ENCODE data around the gene DDX28. TPM values are rescaled to one million over a fixed set of nuclear protein-coding genes. Genes with fewer than 3 reads are reported as not detected.
"Not testable (repeated sequence)": the region's sequence is repeated elsewhere in the genome, so short reads cannot be mapped to it uniquely, and the experiment has no call there.

The DDX28 gene
- polyA plus RNA-seq, 1 donor from 2014 or later = 13.9 TPM

DNA sequence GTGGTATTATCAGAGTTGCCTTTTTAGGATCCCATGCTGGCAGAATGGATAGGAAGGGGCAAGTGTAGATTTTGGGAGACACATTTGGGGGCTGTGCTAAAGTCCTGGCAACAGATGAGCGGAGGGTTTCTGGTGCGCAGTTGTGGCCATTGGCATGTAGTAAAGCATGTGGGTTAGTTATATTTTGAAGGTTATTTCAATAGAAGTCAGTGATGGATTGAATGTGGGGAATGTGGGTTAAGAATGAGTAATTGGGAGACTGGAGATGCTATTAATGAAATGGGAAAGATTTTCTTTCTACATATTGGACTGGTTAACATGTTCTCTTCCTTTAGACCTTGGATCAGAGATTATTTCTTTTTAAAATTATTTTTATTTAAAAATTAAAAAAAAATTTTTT lies 10.1 kb upstream of the DDX28 start:
- TF ChIP-seq MXI1 (conservative IDR thresholded peaks at IDR 0.05; ENCODE audit: poor library complexity, severe bottlenecking) (no peak), POLR2AphosphoS5 (IDR thresholded peaks at IDR 0.05) (no peak), SMC3 (conservative IDR thresholded peaks at IDR 0.05; ENCODE audit: poor library complexity) (no peak), TAF1 (IDR thresholded peaks at IDR 0.05; ENCODE audit: low read depth) (no peak), EZH2 (IDR thresholded peaks at IDR 0.05; ENCODE audit: borderline replicate concordance, insufficient read depth, low read length, poor library complexity, severe bottlenecking) (no peak), EP300 (conservative IDR thresholded peaks at IDR 0.05; ENCODE audit: poor library complexity, severe bottlenecking) (no peak), RAD21 (conservative IDR thresholded peaks at IDR 0.05) (no peak)
- TF ChIP-seq, protein P1, sequence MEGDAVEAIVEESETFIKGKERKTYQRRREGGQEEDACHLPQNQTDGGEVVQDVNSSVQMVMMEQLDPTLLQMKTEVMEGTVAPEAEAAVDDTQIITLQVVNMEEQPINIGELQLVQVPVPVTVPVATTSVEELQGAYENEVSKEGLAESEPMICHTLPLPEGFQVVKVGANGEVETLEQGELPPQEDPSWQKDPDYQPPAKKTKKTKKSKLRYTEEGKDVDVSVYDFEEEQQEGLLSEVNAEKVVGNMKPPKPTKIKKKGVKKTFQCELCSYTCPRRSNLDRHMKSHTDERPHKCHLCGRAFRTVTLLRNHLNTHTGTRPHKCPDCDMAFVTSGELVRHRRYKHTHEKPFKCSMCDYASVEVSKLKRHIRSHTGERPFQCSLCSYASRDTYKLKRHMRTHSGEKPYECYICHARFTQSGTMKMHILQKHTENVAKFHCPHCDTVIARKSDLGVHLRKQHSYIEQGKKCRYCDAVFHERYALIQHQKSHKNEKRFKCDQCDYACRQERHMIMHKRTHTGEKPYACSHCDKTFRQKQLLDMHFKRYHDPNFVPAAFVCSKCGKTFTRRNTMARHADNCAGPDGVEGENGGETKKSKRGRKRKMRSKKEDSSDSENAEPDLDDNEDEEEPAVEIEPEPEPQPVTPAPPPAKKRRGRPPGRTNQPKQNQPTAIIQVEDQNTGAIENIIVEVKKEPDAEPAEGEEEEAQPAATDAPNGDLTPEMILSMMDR (IDR thresholded peaks at IDR 0.05; ENCODE audit: poor library complexity, severe bottlenecking) = no peak
- TF ChIP-seq, protein P2, sequence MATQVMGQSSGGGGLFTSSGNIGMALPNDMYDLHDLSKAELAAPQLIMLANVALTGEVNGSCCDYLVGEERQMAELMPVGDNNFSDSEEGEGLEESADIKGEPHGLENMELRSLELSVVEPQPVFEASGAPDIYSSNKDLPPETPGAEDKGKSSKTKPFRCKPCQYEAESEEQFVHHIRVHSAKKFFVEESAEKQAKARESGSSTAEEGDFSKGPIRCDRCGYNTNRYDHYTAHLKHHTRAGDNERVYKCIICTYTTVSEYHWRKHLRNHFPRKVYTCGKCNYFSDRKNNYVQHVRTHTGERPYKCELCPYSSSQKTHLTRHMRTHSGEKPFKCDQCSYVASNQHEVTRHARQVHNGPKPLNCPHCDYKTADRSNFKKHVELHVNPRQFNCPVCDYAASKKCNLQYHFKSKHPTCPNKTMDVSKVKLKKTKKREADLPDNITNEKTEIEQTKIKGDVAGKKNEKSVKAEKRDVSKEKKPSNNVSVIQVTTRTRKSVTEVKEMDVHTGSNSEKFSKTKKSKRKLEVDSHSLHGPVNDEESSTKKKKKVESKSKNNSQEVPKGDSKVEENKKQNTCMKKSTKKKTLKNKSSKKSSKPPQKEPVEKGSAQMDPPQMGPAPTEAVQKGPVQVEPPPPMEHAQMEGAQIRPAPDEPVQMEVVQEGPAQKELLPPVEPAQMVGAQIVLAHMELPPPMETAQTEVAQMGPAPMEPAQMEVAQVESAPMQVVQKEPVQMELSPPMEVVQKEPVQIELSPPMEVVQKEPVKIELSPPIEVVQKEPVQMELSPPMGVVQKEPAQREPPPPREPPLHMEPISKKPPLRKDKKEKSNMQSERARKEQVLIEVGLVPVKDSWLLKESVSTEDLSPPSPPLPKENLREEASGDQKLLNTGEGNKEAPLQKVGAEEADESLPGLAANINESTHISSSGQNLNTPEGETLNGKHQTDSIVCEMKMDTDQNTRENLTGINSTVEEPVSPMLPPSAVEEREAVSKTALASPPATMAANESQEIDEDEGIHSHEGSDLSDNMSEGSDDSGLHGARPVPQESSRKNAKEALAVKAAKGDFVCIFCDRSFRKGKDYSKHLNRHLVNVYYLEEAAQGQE (IDR thresholded peaks at IDR 0.05; ENCODE audit: borderline replicate concordance) = no peak

DNA sequence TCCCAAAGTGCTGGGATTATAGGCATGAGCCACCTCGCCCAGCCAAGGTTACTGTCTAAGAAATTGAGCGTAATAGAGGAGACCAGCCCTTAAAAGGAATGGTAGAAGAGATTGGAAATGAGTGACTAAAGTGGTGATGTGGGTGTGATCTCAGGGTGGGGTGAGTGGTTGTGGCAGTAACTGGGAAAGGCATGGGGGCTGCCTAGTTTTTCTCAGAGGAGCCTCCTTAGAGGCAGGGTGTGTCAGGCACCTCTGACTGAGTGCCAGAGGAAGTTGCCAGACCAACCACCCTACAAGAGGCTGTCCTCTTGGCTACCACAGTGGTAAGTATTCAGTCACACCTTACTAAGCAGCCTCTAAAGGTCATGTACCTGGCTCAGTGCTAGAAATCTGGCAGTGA lies 8.9 kb upstream of the DDX28 start:
- no peak overlapping the region for H3K27ac ChIP-seq (ENCODE audit: low read length)
- no peak overlapping the region for H2AFZ ChIP-seq (ENCODE audit: low read depth, low read length)
- no peaks in the 10 kb centered on the region for H3K36me3 ChIP-seq (ENCODE audit: insufficient read depth, low read length)
- H3K79me2 ChIP-seq (replicated peaks; ENCODE audit: insufficient read depth, low read length) = no peaks in the 10 kb centered on the region
- no peaks in the 10 kb centered on the region for H3K27me3 ChIP-seq (ENCODE audit: insufficient read depth, low read depth, low read length)
- H3K9me3 ChIP-seq (ENCODE audit: low read length) = no peaks in the 10 kb centered on the region
- H3K9ac ChIP-seq (ENCODE audit: low read length) = no peak overlapping the region
- H3K4me2 ChIP-seq (ENCODE audit: low read length) = no peak overlapping the region
- H3K4me3 ChIP-seq (ENCODE audit: low read length) = no peak overlapping the region
- TF ChIP-seq EP300 (conservative IDR thresholded peaks at IDR 0.05; ENCODE audit: poor library complexity, severe bottlenecking) (no peak), POLR2AphosphoS5 (IDR thresholded peaks at IDR 0.05) (no peak), EZH2 (IDR thresholded peaks at IDR 0.05; ENCODE audit: borderline replicate concordance, insufficient read depth, low read length, poor library complexity, severe bottlenecking) (no peak), TAF1 (IDR thresholded peaks at IDR 0.05; ENCODE audit: low read depth) (no peak), MXI1 (conservative IDR thresholded peaks at IDR 0.05; ENCODE audit: poor library complexity, severe bottlenecking) (no peak), RAD21 (conservative IDR thresholded peaks at IDR 0.05) (no peak), SMC3 (conservative IDR thresholded peaks at IDR 0.05; ENCODE audit: poor library complexity) (no peak)
- TF ChIP-seq, protein P1 (IDR thresholded peaks at IDR 0.05; ENCODE audit: poor library complexity, severe bottlenecking) = no peak
- TF ChIP-seq, protein P2 (IDR thresholded peaks at IDR 0.05; ENCODE audit: borderline replicate concordance) = no peak
- no peaks in the 10 kb centered on the region for H3K9me2 ChIP-seq (ENCODE audit: insufficient read depth, low read length)
- no peaks in the 10 kb centered on the region for H3F3A ChIP-seq (ENCODE audit: insufficient read depth, low read length, poor library complexity, severe bottlenecking)
- no peaks in the 10 kb centered on the region for H4K20me1 ChIP-seq (ENCODE audit: insufficient read depth)

More for the DNA sequence above, 10.1 kb upstream of the DDX28 start:
- no peak overlapping the region for H3K27ac ChIP-seq (ENCODE audit: low read length)
- H3K9me2 ChIP-seq (ENCODE audit: insufficient read depth, low read length) = no peaks in the 10 kb centered on the region
- no peak overlapping the region for H3K4me3 ChIP-seq (ENCODE audit: low read length)
- H2AFZ ChIP-seq (ENCODE audit: low read depth, low read length) = no peak overlapping the region
- H3K27me3 ChIP-seq (ENCODE audit: insufficient read depth, low read depth, low read length) = no peaks in the 10 kb centered on the region
- H3K36me3 ChIP-seq (ENCODE audit: insufficient read depth, low read length) = no peaks in the 10 kb centered on the region
- no peaks in the 10 kb centered on the region for H4K20me1 ChIP-seq (ENCODE audit: insufficient read depth)
- H3K79me2 ChIP-seq (replicated peaks; ENCODE audit: insufficient read depth, low read length) = no peaks in the 10 kb centered on the region
- H3K9me3 ChIP-seq (ENCODE audit: low read length) = no peaks in the 10 kb centered on the region
- H3K4me2 ChIP-seq (ENCODE audit: low read length) = no peak overlapping the region
- H3K9ac ChIP-seq (ENCODE audit: low read length) = no peak overlapping the region
- H3F3A ChIP-seq (ENCODE audit: insufficient read depth, low read length, poor library complexity, severe bottlenecking) = no peaks in the 10 kb centered on the region

DNA sequence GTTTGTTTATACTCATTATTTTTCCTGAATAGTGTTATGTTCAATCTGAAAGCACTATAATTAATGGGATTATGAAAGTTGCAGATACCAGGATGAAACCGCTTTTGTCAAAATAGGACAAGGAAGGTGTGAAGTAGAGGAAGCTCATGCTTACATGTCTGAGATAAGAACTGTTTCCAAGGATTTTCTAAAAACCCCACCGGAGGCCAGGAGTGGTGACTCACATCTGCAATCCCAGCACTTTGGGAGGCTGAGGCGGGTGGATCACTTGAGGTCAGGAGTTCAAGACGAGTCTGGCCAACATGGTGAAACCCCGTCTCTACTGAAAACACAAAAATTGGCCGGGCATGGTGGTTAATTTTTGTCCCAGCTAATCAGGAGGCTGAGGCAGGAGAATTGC lies 7.1 kb upstream of the DDX28 start:
- not testable (repeated sequence) for H4K20me1 ChIP-seq (ENCODE audit: insufficient read depth); H3K9me2 ChIP-seq (ENCODE audit: insufficient read depth, low read length); H3K4me2 ChIP-seq (ENCODE audit: low read length); H3K79me2 ChIP-seq (replicated peaks; ENCODE audit: insufficient read depth, low read length); H3F3A ChIP-seq (ENCODE audit: insufficient read depth, low read length, poor library complexity, severe bottlenecking); H3K36me3 ChIP-seq (ENCODE audit: insufficient read depth, low read length); H3K4me3 ChIP-seq (ENCODE audit: low read length); H3K27ac ChIP-seq (ENCODE audit: low read length); H3K9ac ChIP-seq (ENCODE audit: low read length); H3K9me3 ChIP-seq (ENCODE audit: low read length); H2AFZ ChIP-seq (ENCODE audit: low read depth, low read length); H3K27me3 ChIP-seq (ENCODE audit: insufficient read depth, low read depth, low read length)

All from neural cell (in vitro differentiated cells).